Activated B cell treated with CpG ODN at 0.5 μM for 24 hours (primary cell): ENCODE data around the gene ZSWIM6. TPM values are rescaled to one million over a fixed set of nuclear protein-coding genes. Genes with fewer than 3 reads are reported as not detected.

Experiments
- ATAC-seq: fragments of 200-7000 bp; cut with Tn5 transposase; one replicate; pipeline ENCODE4 v1.10.0; 2021; ENCODE audit warnings: low read depth, mild to moderate bottlenecking, moderate library complexity
- CTCF ChIA-PET: fragments of 350-600 bp; sonication (Branson Sonifier 250); formaldehyde crosslinking; loops from one replicate; lab custom pipeline; 2021; ENCODE audit warnings: antibody characterized with exemption; lab: Charles Lee
- POLR2A ChIA-PET: fragments of 350-600 bp; sonication (Branson Sonifier 250); formaldehyde crosslinking; loops from one replicate; lab custom pipeline; 2021; ENCODE audit warnings: antibody characterized with exemption; lab: Charles Lee
- DNase-seq: peaks from one replicate; pipeline ENCODE4 v3.0.0; 2022
- H3K27ac Mint-ChIP-seq: one replicate; pipeline ENCODE4 v1.8.0; 2020; ENCODE audit warnings: mixed read lengths
- H3K27me3 Mint-ChIP-seq: one replicate; pipeline ENCODE4 v1.8.0; 2021; ENCODE audit warnings: mixed read lengths
- H3K36me3 Mint-ChIP-seq: one replicate; pipeline ENCODE4 v1.8.0; 2021; ENCODE audit warnings: low read depth, mixed read lengths
- H3K4me1 Mint-ChIP-seq: one replicate; pipeline ENCODE4 v1.8.0; 2021; ENCODE audit warnings: mixed read lengths
- H3K4me3 Mint-ChIP-seq: one replicate; pipeline ENCODE4 v1.8.0; 2020; ENCODE audit warnings: mild to moderate bottlenecking, mixed read lengths
- H3K9me3 Mint-ChIP-seq: one replicate; pipeline ENCODE4 v1.8.0; 2020; ENCODE audit warnings: mixed read lengths
- CTCF ChIP-seq: fragments of 200-600 bp; IDR thresholded peaks from one replicate; pipeline ENCODE4 v1.8.0; 2022; ENCODE audit warnings: antibody characterized with exemption, mild to moderate bottlenecking
- intact Hi-C: fragments of 100-400 bp; cut with micrococcal nuclease; formaldehyde crosslinking; loops from one replicate; pipeline ENCODE4 v1.15.1; 2024
- total RNA-seq: library from RNA; stranded (reverse); gene quantifications from 2 replicates; pipeline ENCODE4 v1.2.3, GENCODE V29; 2022

The ZSWIM6 gene
- total RNA-seq, 1 donor from 2014 or later, result 8.5 TPM

- Mint-ChIP-seq H3K27me3 (no peaks in the 10 kb centered on the region), H3K4me3 (no peak overlapping the region), H3K9me3 (peaks cover 7% of the 10 kb centered on the region), H3K4me1 (peaks cover 5% of the 10 kb centered on the region), H3K27ac (no peak overlapping the region), H3K36me3 (peaks cover 86% of the 10 kb centered on the region)
- DNase-seq (no peak), ATAC-seq (no peak)
- intact Hi-C loops, result no loop called here
- TF ChIP-seq CTCF, result no peak
- CTCF ChIA-PET, result no interaction called here
- POLR2A ChIA-PET, result no interaction called here
Observed at GRCh38 chr5:61534481-61535267, 202.6 kb downstream of the ZSWIM6 start.

GRCh38 chr5:61535828-61536227, 203.8 kb downstream of the ZSWIM6 start:
- Mint-ChIP-seq H3K4me1 (peaks cover 5% of the 10 kb centered on the region), H3K27ac (no peak overlapping the region), H3K4me3 (no peak overlapping the region), H3K27me3 (no peaks in the 10 kb centered on the region), H3K36me3 (peaks cover 82% of the 10 kb centered on the region), H3K9me3 (peaks cover 7% of the 10 kb centered on the region)
- intact Hi-C loops, result no loop called here
- ATAC-seq (no peak), DNase-seq (no peak)
- ChIA-PET CTCF (no interaction called here), POLR2A (no interaction called here)
- no peak for TF ChIP-seq CTCF

- Mint-ChIP-seq H3K27ac (no peak overlapping the region), H3K36me3 (peaks cover 81% of the 10 kb centered on the region), H3K9me3 (peaks cover 7% of the 10 kb centered on the region), H3K27me3 (no peaks in the 10 kb centered on the region), H3K4me3 (no peak overlapping the region), H3K4me1 (peaks cover 5% of the 10 kb centered on the region)
- intact Hi-C loops, result no loop called here
- DNase-seq (no peak), ATAC-seq (no peak)
- ChIA-PET POLR2A (no interaction called here), CTCF (no interaction called here)
- TF ChIP-seq CTCF, result no peak
Observed at GRCh38 chr5:61536922-61537321, 204.9 kb downstream of the ZSWIM6 start.

GRCh38 chr5:61538722-61539501, 206.9 kb downstream of the ZSWIM6 start:
- intact Hi-C loops, result no loop called here
- no peak for ATAC-seq

More at GRCh38 chr5:61538722-61539501, 206.9 kb downstream of the ZSWIM6 start:
- TF ChIP-seq CTCF, result no peak
- no peak overlapping the region for H3K4me3 Mint-ChIP-seq
- DNase-seq, result no peak
- H3K36me3 Mint-ChIP-seq, result peaks cover 81% of the 10 kb centered on the region
- peaks cover 7% of the 10 kb centered on the region for H3K9me3 Mint-ChIP-seq
- H3K4me1 Mint-ChIP-seq, result peaks cover 5% of the 10 kb centered on the region
- no peaks in the 10 kb centered on the region for H3K27me3 Mint-ChIP-seq
- ChIA-PET CTCF (interaction anchor here (0.6 kb wide), 1 partner anchor 580 kb away, joined by 3 read pairs; no protein-coding TSS in a partner anchor), POLR2A (no interaction called here)
- H3K27ac Mint-ChIP-seq, result no peak overlapping the region
